WTC11 (cell line): Measurements from ENCODE around the gene SLC25A28. TPM values are rescaled to one million over a fixed set of nuclear protein-coding genes. Genes with fewer than 3 reads are reported as not detected.

Source experiments
- ATAC-seq: fragments of 200-7000 bp; cut with Tn5 transposase; 2 replicates; pipeline ENCODE4 v1.10.0; 2021; ENCODE audit warnings: mild to moderate bottlenecking, moderate library complexity
- CTCF ChIA-PET: fragments of 300-600 bp; sonication (Branson Sonifier 250); formaldehyde crosslinking; loops from one replicate; lab custom pipeline; 2021; ENCODE audit warnings: antibody characterized with exemption; lab: Charles Lee
- POLR2A ChIA-PET: fragments of 350-600 bp; sonication (Branson Sonifier 250); formaldehyde crosslinking; loops from one replicate; lab custom pipeline; 2021; ENCODE audit warnings: antibody characterized with exemption; lab: Charles Lee
- DNase-seq: peaks from one replicate; pipeline ENCODE4 v3.0.0; 2021; ENCODE audit warnings: low spot score
- H3K27ac Mint-ChIP-seq: 2 replicates; pipeline ENCODE4 v1.8.0; 2021; ENCODE audit warnings: mixed read lengths
- H3K27me3 Mint-ChIP-seq: 2 replicates; pipeline ENCODE4 v1.8.0; 2021; ENCODE audit warnings: low read depth, mild to moderate bottlenecking, moderate library complexity, mixed read lengths
- H3K36me3 Mint-ChIP-seq: 2 replicates; pipeline ENCODE4 v1.8.0; 2021; ENCODE audit warnings: mixed read lengths
- H3K4me1 Mint-ChIP-seq: 2 replicates; pipeline ENCODE4 v1.8.0; 2022; ENCODE audit warnings: mixed read lengths
- H3K4me3 Mint-ChIP-seq: 2 replicates; pipeline ENCODE4 v1.8.0; 2021; ENCODE audit warnings: mild to moderate bottlenecking, moderate library complexity, mixed read lengths
- H3K9me3 Mint-ChIP-seq: 2 replicates; pipeline ENCODE4 v1.8.0; 2021; ENCODE audit warnings: mixed read lengths
- EMX1 ChIP-seq: fragments of 250-450 bp; sonication (Bioruptor Pico); IDR thresholded peaks from 2 replicates; pipeline ENCODE4 v1.8.0; 2021; ENCODE audit warnings: mild to moderate bottlenecking
- ESRRA ChIP-seq: sonication (generic); formaldehyde crosslinking; IDR thresholded peaks from 2 replicates; pipeline ENCODE4 v1.8.1; 2022; ENCODE audit warnings: mild to moderate bottlenecking, missing genetic modification reagents, borderline replicate concordance
- HMGXB4 ChIP-seq: sonication (generic); formaldehyde crosslinking; IDR thresholded peaks from 2 replicates; pipeline ENCODE4 v1.8.1; 2023; ENCODE audit warnings: mild to moderate bottlenecking, moderate library complexity, missing genetic modification reagents
- IRF1 ChIP-seq: sonication (generic); formaldehyde crosslinking; IDR thresholded peaks from 2 replicates; pipeline ENCODE4 v1.8.0; 2023; ENCODE audit warnings: missing genetic modification reagents
- NFATC4 ChIP-seq: fragments of 250-450 bp; sonication (Bioruptor Pico); IDR thresholded peaks from 2 replicates; pipeline ENCODE4 v1.9.0; 2021; ENCODE audit warnings: mild to moderate bottlenecking
- NFE2L1 ChIP-seq: sonication (generic); formaldehyde crosslinking; IDR thresholded peaks from 2 replicates; pipeline ENCODE4 v1.8.1; 2023; ENCODE audit warnings: missing genetic modification reagents
- NR3C1 ChIP-seq: sonication (generic); formaldehyde crosslinking; conservative IDR thresholded peaks from 2 replicates; pipeline ENCODE4 v1.8.1; 2023; ENCODE audit warnings: low read depth, mild to moderate bottlenecking, missing genetic modification reagents
- OVOL2 ChIP-seq: fragments of 250-450 bp; sonication (Bioruptor Pico); IDR thresholded peaks from 2 replicates; pipeline ENCODE4 v1.9.0; 2021; ENCODE audit warnings: mild to moderate bottlenecking, borderline replicate concordance
- SMAD3 ChIP-seq: sonication (generic); formaldehyde crosslinking; IDR thresholded peaks from 2 replicates; pipeline ENCODE4 v1.8.0; 2022; ENCODE audit warnings: missing genetic modification reagents, mild to moderate bottlenecking, borderline replicate concordance
- SOX15 ChIP-seq: fragments of 250-450 bp; sonication (Bioruptor Pico); IDR thresholded peaks from 2 replicates; pipeline ENCODE4 v1.9.0; 2021; ENCODE audit warnings: mild to moderate bottlenecking
- ZBTB21 ChIP-seq: sonication (generic); formaldehyde crosslinking; IDR thresholded peaks from 2 replicates; pipeline ENCODE4 v1.8.1; 2023; ENCODE audit warnings: mild to moderate bottlenecking, missing genetic modification reagents, borderline replicate concordance
- ZNF219 ChIP-seq: sonication (generic); formaldehyde crosslinking; IDR thresholded peaks from 2 replicates; pipeline ENCODE4 v1.8.0; 2023; ENCODE audit warnings: missing genetic modification reagents, mild to moderate bottlenecking, borderline replicate concordance
- ZNF281 ChIP-seq: sonication (generic); formaldehyde crosslinking; IDR thresholded peaks from 2 replicates; pipeline ENCODE4 v1.8.0; 2023; ENCODE audit warnings: mild to moderate bottlenecking, missing genetic modification reagents
- total RNA-seq: library from RNA; stranded (reverse); gene quantifications from 3 replicates; pipeline ENCODE4 v1.2.3, GENCODE V29; 2021
- TF ChIP-seq, protein P1 (sequence below): fragments of 250-450 bp; sonication (Bioruptor Pico); IDR thresholded peaks from 2 replicates; pipeline ENCODE4 v2.1.2; 2022; ENCODE audit warnings: mild to moderate bottlenecking, moderate library complexity
- TF ChIP-seq, protein P2 (sequence below): fragments of 250-450 bp; sonication (Bioruptor Pico); conservative IDR thresholded peaks from 2 replicates; pipeline ENCODE4 v1.9.0; 2021; ENCODE audit warnings: mild to moderate bottlenecking

Gene SLC25A28
- total RNA-seq, 1 experiment from 2014 or later, result 18.2 TPM

GRCh38 chr10:99593312-99593711, 26.9 kb downstream of the SLC25A28 start:
- DNase-seq, result no peak
- peaks cover 12% of the 10 kb centered on the region for H3K4me1 Mint-ChIP-seq
- ChIA-PET CTCF (interaction anchor here (0.9 kb wide), 1 partner anchor 33 kb away, joined by 3 read pairs; no protein-coding TSS in a partner anchor), POLR2A (interaction anchor here (0.6 kb wide), 1 partner anchor 1880 kb away, joined by 4 read pairs; the partner anchor contains the start of gene MARVELD1)
- H3K9me3 Mint-ChIP-seq, result no peaks in the 10 kb centered on the region
- no peaks in the 10 kb centered on the region for H3K36me3 Mint-ChIP-seq
- no peak overlapping the region for H3K4me3 Mint-ChIP-seq
- no peak for ATAC-seq
- TF ChIP-seq, protein P1, sequence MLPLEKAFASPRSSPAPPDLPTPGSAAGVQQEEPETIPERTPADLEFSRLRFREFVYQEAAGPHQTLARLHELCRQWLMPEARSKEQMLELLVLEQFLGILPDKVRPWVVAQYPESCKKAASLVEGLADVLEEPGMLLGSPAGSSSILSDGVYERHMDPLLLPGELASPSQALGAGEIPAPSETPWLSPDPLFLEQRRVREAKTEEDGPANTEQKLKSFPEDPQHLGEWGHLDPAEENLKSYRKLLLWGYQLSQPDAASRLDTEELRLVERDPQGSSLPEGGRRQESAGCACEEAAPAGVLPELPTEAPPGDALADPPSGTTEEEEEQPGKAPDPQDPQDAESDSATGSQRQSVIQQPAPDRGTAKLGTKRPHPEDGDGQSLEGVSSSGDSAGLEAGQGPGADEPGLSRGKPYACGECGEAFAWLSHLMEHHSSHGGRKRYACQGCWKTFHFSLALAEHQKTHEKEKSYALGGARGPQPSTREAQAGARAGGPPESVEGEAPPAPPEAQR (CRISPR knock-in tag), result no peak
- TF ChIP-seq HMGXB4 (CRISPR knock-in tag), result no peak
- no peak for TF ChIP-seq OVOL2
- no peak for TF ChIP-seq NFE2L1 (CRISPR knock-in tag)
- no peak for TF ChIP-seq SMAD3 (CRISPR knock-in tag)
- TF ChIP-seq, protein P2, sequence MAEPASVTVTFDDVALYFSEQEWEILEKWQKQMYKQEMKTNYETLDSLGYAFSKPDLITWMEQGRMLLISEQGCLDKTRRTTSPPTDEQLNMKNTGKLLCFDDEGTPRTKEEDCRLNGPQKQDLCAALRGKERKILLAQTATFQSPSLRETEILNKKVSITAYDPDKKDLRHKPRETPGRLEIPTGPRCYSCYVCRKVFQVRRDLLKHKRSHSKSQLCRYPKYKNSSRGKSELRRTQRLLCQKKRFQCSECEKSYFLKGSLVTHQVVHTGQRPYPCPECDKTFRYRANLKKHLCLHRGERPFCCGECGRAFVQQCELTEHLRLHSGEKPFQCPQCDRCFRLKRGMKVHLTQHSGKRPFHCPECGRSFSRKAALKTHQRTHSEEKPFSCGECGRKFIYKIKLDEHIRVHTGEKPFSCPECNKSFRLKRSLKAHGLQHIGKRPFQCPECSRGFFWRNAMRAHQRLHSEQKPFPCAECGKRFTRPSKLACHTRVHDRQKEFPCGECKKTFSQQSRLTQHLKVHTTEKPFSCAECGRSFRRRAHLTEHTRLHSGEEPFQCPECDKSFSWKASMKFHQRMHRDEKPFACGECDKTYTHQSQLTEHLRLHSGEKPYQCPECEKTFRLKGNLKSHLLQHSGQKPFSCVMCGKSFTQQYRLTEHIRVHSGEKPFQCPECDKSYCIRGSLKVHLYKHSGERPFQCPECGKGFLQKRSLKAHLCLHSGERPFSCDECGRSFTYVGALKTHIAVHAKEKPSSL (CRISPR knock-in tag), result no peak
- H3K27me3 Mint-ChIP-seq, result no peaks in the 10 kb centered on the region; the same call in 1 of the 2 replicates
- no peak overlapping the region for H3K27ac Mint-ChIP-seq

- no peaks in the 10 kb centered on the region for H3K9me3 Mint-ChIP-seq
- H3K4me1 Mint-ChIP-seq, result peaks cover 12% of the 10 kb centered on the region
- ATAC-seq (no peak), DNase-seq (no peak)
- H3K36me3 Mint-ChIP-seq, result no peaks in the 10 kb centered on the region
- H3K4me3 Mint-ChIP-seq, result no peak overlapping the region
- no peak overlapping the region for H3K27ac Mint-ChIP-seq
- POLR2A ChIA-PET, result interaction anchor here (0.6 kb wide), 1 partner anchor 33 kb away, joined by 7 read pairs; no protein-coding TSS in a partner anchor
- H3K27me3 Mint-ChIP-seq, result no peaks in the 10 kb centered on the region; the same call in 1 of the 2 replicates
- TF ChIP-seq EMX1 (CRISPR knock-in tag), result no peak
- TF ChIP-seq ESRRA (CRISPR knock-in tag), result no peak
- TF ChIP-seq IRF1 (CRISPR knock-in tag), result no peak
- no peak for TF ChIP-seq SOX15
- TF ChIP-seq NR3C1 (CRISPR knock-in tag), result no peak
- no peak for TF ChIP-seq ZNF219 (CRISPR knock-in tag)
- no peak for TF ChIP-seq ZNF281
- TF ChIP-seq NFATC4 (CRISPR knock-in tag), result no peak
- no peak for TF ChIP-seq ZBTB21 (CRISPR knock-in tag)
- CTCF ChIA-PET, result interaction anchor here (1.4 kb wide), 1 partner anchor 106 kb away, joined by 3 read pairs; no protein-coding TSS in a partner anchor
Observed at GRCh38 chr10:99590799-99591198, 29.4 kb downstream of the SLC25A28 start.
